HG03103 (cell line): ENCODE data around the gene ITGB1BP2.
"Not testable (repeated sequence)": the region's sequence is repeated elsewhere in the genome, so short reads cannot be mapped to it uniquely, and the experiment has no call there.

ENCODE experiments used
- ATAC-seq: cut with Tn5 transposase; IDR thresholded peaks from one replicate; pipeline ENCODE4 v1.9.1; 2021; ENCODE audit warnings: low read depth; ENCODE audit not compliant: unreplicated experiment

ITGB1BP2 gene

DNA sequence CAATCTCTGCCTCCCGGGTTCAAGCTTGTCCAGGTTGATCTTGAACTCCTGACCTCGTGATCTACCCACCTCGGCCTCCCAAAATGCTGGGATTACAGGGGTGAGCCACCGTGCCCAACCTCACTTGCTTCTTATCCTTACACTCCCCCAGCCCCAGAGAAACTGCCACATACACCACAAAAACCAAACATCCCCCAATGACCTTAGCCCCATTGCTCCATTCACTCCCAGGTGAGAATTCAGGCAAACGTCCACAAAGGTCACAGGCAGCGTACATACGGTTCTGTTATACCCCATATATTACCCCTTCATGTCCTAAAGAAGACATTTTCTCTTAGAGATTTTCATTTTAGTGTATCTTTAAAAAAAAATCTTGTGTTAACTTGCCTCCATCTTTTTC is 1.1 kb upstream of the ITGB1BP2 start:
- ATAC-seq, result not testable (repeated sequence)

DNA sequence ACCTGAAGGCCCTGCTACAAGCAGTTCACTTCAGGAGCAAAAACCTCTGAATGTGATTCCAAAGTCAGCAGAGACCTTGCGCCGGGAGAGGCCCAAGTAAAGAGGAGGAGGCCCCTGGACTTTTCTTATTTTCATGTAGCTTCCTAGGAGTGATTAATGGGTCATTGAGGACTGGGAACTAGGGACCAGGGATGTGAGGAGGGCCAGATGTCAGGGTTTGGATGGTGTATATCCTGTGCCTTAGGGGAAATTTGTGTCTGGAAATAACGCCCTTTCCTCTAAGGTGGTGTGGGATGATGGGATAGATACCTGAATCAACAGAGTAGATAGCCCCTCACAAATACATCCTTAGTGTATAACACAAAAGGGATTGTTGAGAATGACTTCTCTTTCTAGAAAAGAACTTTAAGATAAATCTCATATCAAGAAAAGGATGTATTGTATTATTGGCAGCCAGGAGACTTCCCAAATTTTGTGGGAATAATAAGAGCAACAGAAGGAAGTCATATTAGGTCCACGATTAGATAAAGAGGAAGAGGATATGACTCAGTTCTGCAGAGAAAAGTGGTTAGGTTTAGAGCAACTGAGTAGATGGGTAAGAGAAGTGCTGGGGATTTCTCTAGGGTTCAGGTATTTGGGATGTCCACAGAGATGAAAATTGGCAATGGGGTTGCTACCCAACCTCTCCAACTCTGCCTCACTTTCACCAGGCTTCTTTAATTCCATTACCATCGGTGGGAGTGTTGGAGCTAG is 1.1 kb downstream of the ITGB1BP2 start:
- ATAC-seq, result no peak

DNA sequence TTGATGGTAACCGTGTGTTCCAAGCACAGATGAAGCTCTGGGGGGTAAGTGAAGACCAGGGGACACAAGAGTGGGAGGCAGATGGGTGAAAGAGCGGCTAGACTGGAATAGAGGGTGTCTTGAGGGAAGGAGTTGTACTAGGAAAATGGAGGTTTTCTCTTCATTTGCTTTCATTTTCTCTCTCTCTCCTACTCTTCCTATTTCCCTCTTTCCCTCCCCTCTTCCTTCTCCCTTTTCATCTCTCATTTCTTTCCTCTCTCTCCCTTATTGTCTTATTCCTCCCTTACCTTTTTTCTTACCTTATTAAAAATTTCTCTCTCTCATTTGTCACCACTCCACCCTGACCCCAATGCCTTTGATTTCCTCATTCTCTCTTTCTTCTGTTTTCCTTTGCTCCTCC is 3.0 kb downstream of the ITGB1BP2 start:
- no peak for ATAC-seq

DNA sequence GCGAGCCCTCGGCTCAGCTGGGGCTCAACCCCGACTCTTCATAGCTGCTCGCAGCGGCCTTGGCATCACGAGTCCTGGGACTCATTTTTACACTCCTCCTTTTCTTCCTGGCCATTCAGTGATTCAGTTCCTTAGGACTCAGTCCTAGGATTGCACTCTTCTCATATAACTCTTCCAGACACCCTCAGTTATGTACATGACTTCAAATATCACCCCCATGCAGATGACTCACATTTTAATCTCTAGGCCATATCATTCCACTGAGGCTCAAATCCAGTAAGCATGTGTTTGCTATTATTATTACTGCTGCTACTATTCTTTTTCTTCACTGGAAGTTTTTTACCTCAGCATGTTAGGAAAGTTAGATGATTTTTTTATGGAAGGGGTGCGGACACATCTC is 14.4 kb downstream of the ITGB1BP2 start:
- ATAC-seq, result no peak

DNA sequence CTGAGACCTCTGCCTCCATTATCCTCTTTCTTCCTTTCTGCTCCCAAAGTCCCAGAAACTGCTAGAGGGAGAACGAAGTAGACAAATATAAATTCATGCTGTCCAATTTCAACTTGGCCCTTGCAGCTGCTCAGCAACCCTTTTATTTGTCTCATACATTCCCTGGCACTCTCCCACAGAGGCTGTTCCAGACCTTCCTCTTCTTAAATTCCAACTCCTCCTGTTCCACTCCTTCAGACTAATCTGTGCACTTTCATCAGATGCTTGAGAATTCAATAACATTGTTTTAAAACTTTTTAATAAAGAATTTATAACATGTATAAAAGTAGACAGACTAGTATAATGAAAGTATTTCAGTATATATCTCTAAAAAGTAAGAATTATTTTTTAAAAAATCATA is 15.4 kb downstream of the ITGB1BP2 start:
- not testable (repeated sequence) for ATAC-seq

DNA sequence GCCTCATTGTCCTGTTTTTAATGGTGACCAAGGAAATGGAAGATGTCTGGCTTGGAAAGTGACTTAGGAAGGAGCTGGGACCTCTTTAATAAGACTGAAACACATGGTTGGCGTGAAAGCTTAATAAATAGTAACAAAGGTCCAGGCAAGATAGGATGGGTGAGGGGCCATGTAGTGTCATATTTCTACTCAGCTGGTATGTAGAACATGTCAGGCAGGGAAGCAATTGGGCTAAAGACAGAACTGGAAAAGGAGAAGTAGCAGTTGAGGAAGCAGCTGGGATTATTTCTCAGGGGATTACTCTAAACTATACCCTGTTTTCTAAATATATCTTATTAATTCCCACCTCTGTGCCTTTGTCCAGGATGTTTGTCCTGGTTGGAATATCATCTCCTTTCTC is 18.6 kb downstream of the ITGB1BP2 start:
- ATAC-seq, result no peak

DNA sequence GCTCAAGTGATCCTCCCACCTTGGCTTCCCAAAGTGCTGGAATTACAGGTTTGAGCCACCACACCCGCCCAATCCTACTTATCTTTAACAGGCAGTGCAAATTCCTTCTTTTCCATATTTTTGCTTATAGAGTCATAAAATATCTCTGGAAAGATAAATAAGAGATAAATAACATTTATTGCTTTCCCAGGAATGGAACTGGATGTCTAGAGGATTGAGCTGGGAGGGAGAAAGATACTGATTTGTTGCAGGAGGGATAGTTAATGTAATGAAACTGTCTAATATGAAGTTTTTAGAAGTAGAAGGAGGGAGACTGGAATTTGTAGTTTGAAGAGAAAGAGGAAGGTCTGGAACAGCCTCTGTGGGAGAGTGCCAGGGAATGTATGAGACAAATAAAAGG is 20.2 kb downstream of the ITGB1BP2 start:
- ATAC-seq, result no peak

DNA sequence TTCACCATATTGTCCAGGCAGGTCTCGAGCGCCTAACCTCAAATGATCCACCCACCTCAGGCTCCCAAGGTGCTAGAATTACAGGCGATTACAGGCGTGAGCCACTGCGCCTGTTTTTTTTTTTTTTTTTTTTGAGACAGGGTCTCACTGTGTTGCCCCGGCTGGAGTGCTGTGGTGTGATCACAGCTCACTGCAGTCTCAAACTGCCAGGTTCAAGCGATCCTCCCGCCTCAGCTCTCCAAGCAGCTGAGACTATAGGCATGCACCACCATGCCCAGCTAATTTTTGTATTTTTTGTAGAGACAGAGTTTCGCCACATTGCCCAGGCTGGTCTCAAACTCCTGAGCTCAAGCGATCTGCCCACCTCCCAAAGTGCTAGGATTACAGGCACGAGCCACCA is 22.9 kb downstream of the ITGB1BP2 start:
- not testable (repeated sequence) for ATAC-seq

DNA sequence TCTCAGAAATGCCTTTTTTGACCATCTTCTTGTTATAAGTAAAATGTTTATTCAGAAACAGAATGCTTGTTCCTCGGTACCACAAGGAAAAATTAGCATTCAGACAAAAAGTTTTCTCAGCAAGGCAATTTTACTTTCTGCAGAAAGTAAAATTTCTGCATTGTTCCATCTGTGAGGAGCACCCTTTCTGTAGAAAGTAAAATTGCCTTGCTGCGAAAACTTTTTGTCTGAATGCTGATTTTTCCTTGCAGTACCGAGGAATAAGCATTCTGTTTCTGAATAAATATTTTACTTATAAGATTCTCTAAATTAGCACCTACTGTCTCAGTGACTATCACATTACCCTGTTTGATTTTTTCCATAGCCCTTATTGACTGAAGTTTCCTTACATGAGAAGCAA is 24.8 kb downstream of the ITGB1BP2 start:
- no peak for ATAC-seq

DNA sequence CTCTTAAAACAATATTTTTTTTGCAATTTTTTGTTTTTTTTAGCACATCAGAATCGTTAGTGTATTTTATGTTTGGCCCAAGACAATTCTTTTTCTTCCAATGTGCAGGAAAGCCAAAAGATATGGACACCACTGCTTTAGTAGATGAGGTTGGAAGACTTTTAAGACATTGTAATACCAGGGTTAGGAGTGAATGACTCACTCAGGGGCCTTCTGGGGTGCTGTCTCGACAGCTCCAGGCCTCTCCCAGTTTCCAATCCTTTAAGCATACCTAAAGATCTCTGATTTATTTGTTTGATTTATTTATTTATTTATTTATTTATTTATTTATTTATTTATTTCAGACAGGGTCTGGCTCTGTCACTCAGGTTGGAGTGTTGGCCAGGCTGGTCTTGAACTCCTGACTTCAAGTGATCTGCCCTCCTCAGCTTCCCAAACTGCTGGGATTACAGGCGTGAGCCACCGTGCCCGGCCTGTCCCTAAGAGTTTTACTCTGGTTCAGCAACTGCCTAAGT is 47.7 kb downstream of the ITGB1BP2 start:
- ATAC-seq, result not testable (repeated sequence)

DNA sequence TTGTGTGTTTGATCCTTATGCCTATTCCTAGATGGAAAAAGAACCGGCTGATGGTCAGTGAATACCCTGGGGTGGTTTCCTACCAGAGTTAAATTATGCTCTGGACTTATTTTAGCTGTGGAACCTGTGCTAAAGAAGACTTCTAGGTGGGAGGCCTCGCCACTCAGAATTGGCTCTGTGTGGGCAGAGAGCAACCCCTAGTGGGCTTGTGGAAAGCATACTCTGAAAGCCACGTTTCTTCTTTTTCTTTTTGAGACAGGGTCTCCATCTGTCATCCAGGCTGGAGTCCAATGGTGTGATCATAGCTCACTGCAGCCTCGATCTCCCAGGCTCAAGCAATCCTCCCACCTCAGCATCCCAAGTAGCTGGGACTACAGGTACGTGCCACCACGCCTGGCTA is 48.3 kb downstream of the ITGB1BP2 start:
- ATAC-seq, result not testable (repeated sequence)

DNA sequence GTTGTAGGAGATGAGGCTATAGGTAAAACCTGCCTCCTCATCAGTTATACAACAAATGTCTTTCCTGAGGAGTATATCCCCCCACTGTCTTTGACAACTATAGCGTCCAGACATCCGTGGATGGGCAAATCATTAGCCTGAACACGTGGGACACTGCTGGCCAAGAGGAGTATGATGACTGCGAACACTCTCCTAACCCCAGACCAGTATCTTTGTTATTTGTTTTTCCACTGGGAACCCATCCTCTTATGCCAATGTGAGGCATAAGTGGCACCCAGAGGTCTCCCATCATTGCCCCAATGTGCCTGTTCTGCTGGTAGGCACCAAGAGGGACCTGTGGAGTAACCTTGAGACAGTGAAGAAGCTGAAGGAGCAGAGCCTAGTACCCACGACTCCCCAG is 50.9 kb downstream of the ITGB1BP2 start:
- ATAC-seq, result not testable (repeated sequence)
